Measurements from ENCODE around the gene CAMSAP2.
"Not testable (repeated sequence)": the region's sequence is repeated elsewhere in the genome, so short reads cannot be mapped to it uniquely, and the experiment has no call there.

The CAMSAP2 gene

GRCh38 chr1:200783926-200784325, 45.2 kb downstream of the CAMSAP2 start:
- no peak for DNase-seq

DNA sequence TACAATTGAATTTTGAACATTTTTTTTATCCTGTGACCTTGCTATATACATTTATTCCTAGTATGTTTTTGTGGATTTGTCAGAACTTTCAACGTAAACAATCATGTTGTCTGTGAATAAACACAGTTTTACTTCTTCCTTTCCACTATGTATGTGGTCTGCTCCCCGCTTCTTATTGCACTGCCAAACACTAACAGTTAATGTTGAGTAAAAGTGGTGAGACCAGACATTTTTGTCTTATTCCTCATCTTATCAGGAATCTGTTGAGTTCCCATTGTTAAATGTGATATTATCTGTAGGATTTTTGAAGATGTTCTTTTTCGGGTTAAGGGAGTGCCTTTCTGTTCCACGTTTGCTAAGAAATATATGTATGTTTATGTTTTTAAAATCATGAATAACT, 45.9 kb downstream of the CAMSAP2 start:
- DNase-seq: no peak

DNA sequence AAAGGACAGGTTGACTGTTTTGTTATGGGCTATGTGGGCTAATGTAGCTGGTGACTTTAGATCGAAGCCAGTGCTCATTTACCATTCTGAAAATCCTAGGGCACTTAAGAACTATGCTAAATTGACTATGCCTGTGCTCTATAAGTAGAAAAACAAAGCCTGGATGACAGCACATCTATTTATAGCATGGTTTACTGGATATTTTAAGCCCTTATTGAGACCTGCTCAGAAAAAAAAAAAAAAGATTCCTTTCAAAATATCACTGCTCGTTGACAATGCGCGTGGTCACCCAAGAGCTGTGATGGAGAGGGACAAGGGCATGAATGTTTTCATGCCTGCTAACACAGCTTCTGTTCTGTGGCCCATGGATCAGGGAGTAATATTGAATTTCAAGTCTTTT, 48.1 kb downstream of the CAMSAP2 start:
- no peak for DNase-seq

GRCh38 chr1:200787896-200788387, 49.2 kb downstream of the CAMSAP2 start:
- no peak for DNase-seq

- not testable (repeated sequence) for DNase-seq
Measured at GRCh38 chr1:200791012-200791411, 52.3 kb downstream of the CAMSAP2 start.

DNA sequence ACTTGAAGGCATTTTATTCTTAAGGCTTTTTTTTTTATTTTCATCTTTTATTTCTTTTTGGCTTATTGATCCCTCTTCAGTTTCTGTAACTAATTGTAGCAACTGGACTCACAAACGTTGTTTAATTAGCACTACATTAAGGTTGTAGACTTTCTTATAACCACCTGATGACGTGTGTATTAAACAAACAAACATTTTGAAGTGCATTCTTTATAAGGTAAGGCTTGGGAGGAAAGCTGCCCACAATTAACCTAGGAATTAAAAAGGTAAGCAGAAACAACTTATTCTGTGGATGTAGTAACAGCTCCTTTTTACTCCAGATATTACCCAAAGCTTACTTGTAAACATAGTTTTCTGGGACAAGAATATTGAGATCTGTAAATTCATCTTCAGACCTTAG, 55.0 kb downstream of the CAMSAP2 start:
- DNase-seq: no peak

- DNase-seq: no peak
Measured at GRCh38 chr1:200794506-200795065, 55.9 kb downstream of the CAMSAP2 start.

- DNase-seq: no peak
Measured at GRCh38 chr1:200795156-200795555, 56.5 kb downstream of the CAMSAP2 start.

- DNase-seq: no peak
Measured at GRCh38 chr1:200802042-200802441, 63.3 kb downstream of the CAMSAP2 start.

- peak; percentile 91 for DNase-seq
Measured at GRCh38 chr1:200802865-200803512, 64.3 kb downstream of the CAMSAP2 start.

GRCh38 chr1:200805719-200806118, 67.0 kb downstream of the CAMSAP2 start:
- no peak for DNase-seq

GRCh38 chr1:200808846-200809245, 70.2 kb downstream of the CAMSAP2 start:
- no peak for DNase-seq

GRCh38 chr1:200811704-200812103, 73.0 kb downstream of the CAMSAP2 start:
- no peak for DNase-seq

- DNase-seq: not testable (repeated sequence)
Measured at GRCh38 chr1:200816624-200817224, 78.0 kb downstream of the CAMSAP2 start.

DNA sequence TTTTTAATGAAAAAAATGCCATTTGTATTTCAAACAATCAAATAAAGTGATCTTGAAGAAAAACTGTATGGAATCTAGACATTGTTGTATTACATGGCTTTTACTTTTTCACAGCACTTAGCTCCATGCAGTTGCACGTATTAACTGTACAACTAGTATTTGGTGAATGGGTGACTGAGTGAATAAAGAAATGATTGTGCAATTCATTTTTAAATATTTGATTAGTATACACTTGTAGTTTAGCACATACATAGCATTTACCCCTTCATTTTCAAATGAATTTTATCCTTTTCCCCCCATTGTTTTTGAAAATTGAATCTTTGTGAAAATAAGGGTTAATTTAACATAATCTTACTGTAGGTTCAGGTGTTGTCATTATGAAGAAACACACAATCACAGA, 79.6 kb downstream of the CAMSAP2 start:
- DNase-seq: no peak

GRCh38 chr1:200819726-200820125, 81.0 kb downstream of the CAMSAP2 start:
- no peak for DNase-seq

GRCh38 chr1:200831091-200831490, 92.4 kb downstream of the CAMSAP2 start:
- DNase-seq: no peak

GRCh38 chr1:200834383-200834782, 95.7 kb downstream of the CAMSAP2 start:
- DNase-seq: no peak

DNA sequence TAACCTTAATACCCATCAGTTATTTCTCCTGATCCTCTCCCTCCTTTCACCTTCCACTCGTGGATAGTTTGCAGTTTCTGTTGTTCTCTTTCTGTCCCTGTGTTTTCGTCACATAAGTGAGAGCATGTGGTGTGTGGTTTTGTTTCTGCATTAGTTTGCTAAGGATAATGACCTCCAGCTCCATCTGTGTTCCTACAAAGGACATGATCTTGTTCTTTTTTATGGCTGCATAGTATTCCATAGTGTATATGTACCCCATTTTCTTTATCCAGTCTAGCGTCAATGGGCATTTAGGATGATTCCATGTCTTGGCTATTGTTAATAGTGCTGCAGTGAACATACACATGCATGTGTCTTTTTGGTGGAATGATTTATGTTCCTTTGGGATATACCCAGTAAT, 97.5 kb downstream of the CAMSAP2 start:
- no peak for DNase-seq

DNA sequence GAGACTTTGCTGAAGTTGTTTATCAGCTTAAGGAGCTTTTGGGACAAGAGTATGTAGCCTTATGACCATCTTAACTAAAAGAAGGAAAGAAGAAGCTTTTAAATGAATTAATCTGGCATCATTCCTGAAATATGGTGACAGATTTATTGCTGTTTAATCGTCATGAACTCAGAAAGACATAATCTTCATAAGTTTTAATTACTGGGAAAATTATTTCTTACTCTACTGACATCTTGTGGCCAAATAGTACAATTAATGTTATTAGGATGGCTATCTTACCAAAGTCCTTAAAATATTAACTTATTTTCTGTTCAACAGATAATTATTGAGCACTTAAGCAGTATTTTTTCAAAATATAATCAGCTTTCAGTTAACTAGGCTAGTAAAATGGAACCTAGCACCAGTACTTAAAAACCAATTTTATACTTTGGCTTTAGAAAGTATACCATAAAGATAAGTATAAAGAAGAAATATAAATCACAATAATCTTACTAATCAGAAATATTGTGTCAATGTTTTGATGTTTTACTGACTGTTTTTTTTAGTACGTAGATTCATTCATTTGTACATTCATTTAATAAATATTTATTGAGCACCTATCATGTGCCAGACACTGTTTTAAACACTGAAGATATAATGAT, 99.4 kb downstream of the CAMSAP2 start:
- DNase-seq: peak; percentile 31

GRCh38 chr1:200838676-200839445, 100.2 kb downstream of the CAMSAP2 start:
- DNase-seq: no peak

DNA sequence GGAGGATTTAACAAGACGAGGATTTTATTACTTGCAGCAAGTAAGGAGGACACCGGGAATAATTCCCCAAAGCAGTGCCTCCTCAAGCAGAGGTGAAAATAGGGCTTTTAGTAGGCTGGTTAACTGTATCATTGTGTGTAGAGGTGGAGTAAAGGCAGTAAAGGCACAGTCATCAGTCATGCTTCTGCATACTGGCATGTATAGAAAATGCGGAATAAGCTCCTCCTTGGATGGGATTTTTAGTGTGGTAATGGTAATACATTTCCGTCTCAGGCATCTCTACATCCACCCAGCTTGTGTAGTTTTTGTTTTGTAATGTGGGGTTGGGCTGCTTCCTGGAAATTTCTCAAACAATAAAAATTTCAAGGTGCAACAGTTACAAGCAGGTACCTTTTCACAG, 106.7 kb downstream of the CAMSAP2 start:
- no peak for DNase-seq

DNA sequence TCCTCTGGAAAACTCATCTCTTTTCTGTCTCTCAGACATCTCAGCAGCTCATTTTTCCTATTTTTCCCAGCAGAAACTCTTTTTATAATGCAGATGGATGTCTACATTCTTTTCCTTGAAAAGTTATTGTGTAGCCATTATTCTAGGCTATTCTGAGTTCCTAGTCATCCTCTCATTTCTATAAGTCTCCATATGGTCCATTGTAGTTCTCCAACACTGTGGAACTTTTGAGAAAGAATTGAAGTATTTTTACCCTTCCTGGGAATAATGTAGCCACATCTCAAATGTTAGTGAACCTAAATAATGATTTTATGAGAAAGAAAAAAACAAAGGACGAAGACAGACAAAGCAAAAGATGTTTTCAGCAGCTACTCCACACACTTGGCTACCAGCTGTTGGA, 107.7 kb downstream of the CAMSAP2 start:
- DNase-seq: no peak
